A673 (cell line): ENCODE measurements around the gene LYSMD1.

Experiments
- CTCF ChIP-seq: fragments of 300-800, 200-600 bp; sonication (generic); conservative IDR thresholded peaks from 2 replicates; pipeline ENCODE4 v1.5.1; 2017; ENCODE audit warnings: low read depth, mild to moderate bottlenecking, antibody characterized with exemption, low read length, moderate library complexity, mixed read lengths
- EZH2 ChIP-seq: fragments of 200-600 bp; sonication (generic); IDR thresholded peaks from 2 replicates; pipeline ENCODE4 v1.6.1; 2017; ENCODE audit warnings: borderline replicate concordance, low read depth, mild to moderate bottlenecking, mixed read lengths, antibody characterized with exemption, low read length; ENCODE audit not compliant: poor library complexity, severe bottlenecking

DNA sequence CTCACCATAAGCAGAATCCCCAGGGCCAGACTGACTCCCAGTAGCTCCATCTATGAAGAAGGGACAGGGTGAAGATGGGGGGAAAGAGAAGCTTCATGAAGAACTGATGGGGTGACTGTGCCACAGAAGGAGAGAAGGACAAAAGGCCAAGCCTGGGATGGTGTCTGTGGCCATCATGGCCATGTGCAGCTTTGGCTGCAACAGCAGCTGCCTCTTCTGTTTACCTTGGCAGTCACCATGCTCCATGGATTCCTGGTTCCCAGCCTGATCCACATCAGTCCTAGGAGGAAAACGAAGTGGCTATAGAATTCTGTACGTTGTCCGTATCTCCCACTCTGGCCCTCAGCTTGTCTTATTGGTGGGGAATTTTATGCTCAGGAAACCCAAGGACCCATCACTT, 31.3 kb downstream of the LYSMD1 start:
- TF ChIP-seq CTCF = no peak
- no peak for TF ChIP-seq EZH2
